Panc1 (cell line): ENCODE data around the gene SUPT3H. TPM values are rescaled to one million over a fixed set of nuclear protein-coding genes. Genes with fewer than 3 reads are reported as not detected.

Experiments used
- ATAC-seq: fragments of 200-7000 bp; cut with Tn5 transposase; 2 replicates; pipeline ENCODE4 v1.9.1; 2020; ENCODE audit warnings: mild to moderate bottlenecking, moderate library complexity
- BruUV-seq: library from RNA; stranded (reverse); fragments of 400-500 nt; replicated peaks from 2 replicates; lab custom pipeline; 2021; lab: Mats Ljungman, UMichigan
- CTCF ChIA-PET: fragments of 300-600 bp; sonication (Branson Sonifier 250); formaldehyde crosslinking; loops from one replicate; lab custom pipeline; 2022; ENCODE audit warnings: antibody characterized with exemption; lab: Charles Lee
- POLR2A ChIA-PET: fragments of 300-600 bp; sonication (Branson Sonifier 250); formaldehyde crosslinking; loops from one replicate; lab custom pipeline; 2022; ENCODE audit warnings: antibody characterized with exemption; lab: Charles Lee
- DNase-seq: peaks from one replicate; pipeline ENCODE4 v3.0.0-alpha.2; 2010; ENCODE audit warnings: low read depth, low spot score
- H3K27ac ChIP-seq: 2 replicates; pipeline ENCODE4 v1.5.1; 2011; ENCODE audit warnings: mild to moderate bottlenecking, low read length, inconsistent platforms
- H3K27me3 ChIP-seq: fragments of 200-500 bp; sonication (Bioruptor generic); 2 replicates; pipeline ENCODE4 v1.6.0; 2014; ENCODE audit warnings: low read length, inconsistent platforms; ENCODE audit not compliant: control insufficient read depth, insufficient read depth
- H3K36me3 ChIP-seq: fragments of 200-500 bp; sonication (Bioruptor generic); 2 replicates; pipeline ENCODE4 v1.5.1; 2014; ENCODE audit warnings: inconsistent platforms, mild to moderate bottlenecking, low read length, moderate library complexity; ENCODE audit not compliant: control insufficient read depth, insufficient read depth
- H3K4me1 ChIP-seq: 2 replicates; pipeline ENCODE4 v1.5.1; 2011; ENCODE audit warnings: inconsistent platforms, mild to moderate bottlenecking, low read length, moderate library complexity; ENCODE audit not compliant: control insufficient read depth, insufficient read depth
- H3K4me3 ChIP-seq, 2 experiments: 2 replicates each; pipeline ENCODE4 v1.5.1; 2011 to 2012; ENCODE audit warnings: low read depth in 2 of 2, low read length in 2 of 2, mild to moderate bottlenecking in 2 of 2, inconsistent platforms in 1 of 2, moderate library complexity in 1 of 2
- H3K9me3 ChIP-seq: fragments of 200-500 bp; sonication (Bioruptor generic); 2 replicates; pipeline ENCODE4 v1.5.1; 2014; ENCODE audit warnings: low read depth, mild to moderate bottlenecking, inconsistent platforms, low read length, moderate library complexity; ENCODE audit not compliant: control insufficient read depth, insufficient read depth
- CTCF ChIP-seq: fragments of 450-650 bp; IDR thresholded peaks from 2 replicates; pipeline ENCODE4 v1.5.1; 2017; ENCODE audit warnings: mild to moderate bottlenecking
- POLR2AphosphoS5 ChIP-seq: IDR thresholded peaks from 2 replicates; pipeline ENCODE4 v1.6.1; 2012; ENCODE audit warnings: mild to moderate bottlenecking, low read depth, low read length, moderate library complexity
- SIN3A ChIP-seq: IDR thresholded peaks from 2 replicates; pipeline ENCODE4 v1.6.1; 2012; ENCODE audit warnings: low read depth, mild to moderate bottlenecking, low read length, moderate library complexity, borderline replicate concordance; ENCODE audit not compliant: insufficient read depth
- TCF7L2 ChIP-seq: IDR thresholded peaks from 2 replicates; pipeline ENCODE4 v1.6.1; 2011; ENCODE audit warnings: mild to moderate bottlenecking, low read depth, low read length, inconsistent platforms
- in situ Hi-C: cut with HindIII; loops from 2 replicates; pipeline ENCODE4 v1.10.0; 2016; ENCODE audit warnings: low sequenced_read_pairs, low pct_unique_long_range_greater_than_20kb
- intact Hi-C: fragments of 100-400 bp; cut with micrococcal nuclease; formaldehyde crosslinking; loops from one replicate; pipeline ENCODE4 v1.10.0; 2022; ENCODE audit not compliant: unreplicated experiment
- total RNA-seq: library from RNA; stranded (reverse); gene quantifications from one replicate; pipeline ENCODE4 v1.2.1, GENCODE V29; 2021; ENCODE audit not compliant: unreplicated experiment
- TF ChIP-seq, protein P1 (sequence below), 2 experiments: IDR thresholded peaks; 2 replicates each; pipeline ENCODE4 v1.6.1; 2011 to 2012; ENCODE audit warnings: low read depth in 2 of 2, control low read depth in 1 of 2, low read length in 1 of 2, mild to moderate bottlenecking in 1 of 2, moderate library complexity in 1 of 2; ENCODE audit not compliant: insufficient read depth in 1 of 2

SUPT3H gene
- total RNA-seq, 1 experiment from 2014 or later, result 11.0 TPM

DNA sequence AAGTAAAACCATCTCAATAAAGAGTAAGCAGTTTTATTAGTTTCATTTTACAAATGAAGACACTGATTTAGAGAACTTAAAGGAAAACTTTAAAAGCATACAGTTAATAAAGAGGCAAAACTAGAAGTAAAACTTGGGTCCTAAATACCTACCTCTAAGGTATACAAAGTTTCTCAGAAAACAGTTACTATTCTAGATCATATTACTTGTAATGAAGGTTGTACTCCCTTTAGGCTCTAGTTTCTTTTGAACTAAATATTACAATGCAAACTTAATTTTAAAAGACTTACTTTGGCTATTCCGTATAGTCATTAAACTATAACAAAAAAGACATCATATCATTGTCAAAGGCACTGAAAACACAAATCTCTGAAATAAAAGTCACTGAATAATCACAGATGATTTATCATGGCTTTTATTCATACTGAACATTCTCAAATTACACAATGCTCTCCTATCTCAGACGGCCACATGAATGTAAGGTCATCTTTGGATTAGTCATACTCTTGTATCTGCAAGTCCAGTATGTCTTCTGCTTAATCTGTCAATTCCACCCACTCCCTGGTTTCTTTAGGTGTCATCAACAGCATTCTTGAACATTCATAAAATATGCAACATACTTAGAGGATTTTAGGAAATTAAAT lies 411.2 kb downstream of the SUPT3H start:
- ChIA-PET POLR2A (no interaction called here), CTCF (no interaction called here)

DNA sequence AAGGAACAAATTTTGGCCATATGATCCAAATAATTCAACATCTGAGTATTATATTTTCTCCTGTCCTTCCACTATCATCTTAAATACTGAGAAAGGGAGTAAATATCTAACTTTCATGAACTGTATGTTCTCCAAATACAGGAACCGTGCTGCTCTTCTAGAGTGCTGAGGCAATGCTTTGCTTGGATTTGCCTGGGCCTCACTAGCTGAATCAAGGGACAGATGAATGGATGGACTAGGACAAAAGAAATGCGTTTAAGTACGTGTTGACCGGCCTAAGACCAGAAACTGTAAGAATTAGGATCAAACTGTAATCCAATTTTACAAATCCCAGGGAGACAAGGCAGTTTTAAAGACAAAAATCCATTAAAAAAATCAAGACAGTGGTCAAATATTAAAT lies 412.0 kb downstream of the SUPT3H start:
- H3K4me1 ChIP-seq, result no peaks in the 10 kb centered on the region
- ChIA-PET CTCF (no interaction called here), POLR2A (no interaction called here)
- intact Hi-C loops, result no loop called here
- in situ Hi-C loops, result no loop called here
- DNase-seq (no peak), ATAC-seq (no peak)
- H3K9me3 ChIP-seq, result no peaks in the 10 kb centered on the region
- no peaks in the 10 kb centered on the region for H3K27me3 ChIP-seq
- H3K36me3 ChIP-seq, result no peaks in the 10 kb centered on the region
- no peak overlapping the region for H3K27ac ChIP-seq
- no TSS peak for BruUV-seq
- H3K4me3 ChIP-seq, result no peak overlapping the region
- TF ChIP-seq POLR2AphosphoS5 (no peak), CTCF (no peak), TCF7L2 (no peak), SIN3A (no peak)
- TF ChIP-seq, protein P1, sequence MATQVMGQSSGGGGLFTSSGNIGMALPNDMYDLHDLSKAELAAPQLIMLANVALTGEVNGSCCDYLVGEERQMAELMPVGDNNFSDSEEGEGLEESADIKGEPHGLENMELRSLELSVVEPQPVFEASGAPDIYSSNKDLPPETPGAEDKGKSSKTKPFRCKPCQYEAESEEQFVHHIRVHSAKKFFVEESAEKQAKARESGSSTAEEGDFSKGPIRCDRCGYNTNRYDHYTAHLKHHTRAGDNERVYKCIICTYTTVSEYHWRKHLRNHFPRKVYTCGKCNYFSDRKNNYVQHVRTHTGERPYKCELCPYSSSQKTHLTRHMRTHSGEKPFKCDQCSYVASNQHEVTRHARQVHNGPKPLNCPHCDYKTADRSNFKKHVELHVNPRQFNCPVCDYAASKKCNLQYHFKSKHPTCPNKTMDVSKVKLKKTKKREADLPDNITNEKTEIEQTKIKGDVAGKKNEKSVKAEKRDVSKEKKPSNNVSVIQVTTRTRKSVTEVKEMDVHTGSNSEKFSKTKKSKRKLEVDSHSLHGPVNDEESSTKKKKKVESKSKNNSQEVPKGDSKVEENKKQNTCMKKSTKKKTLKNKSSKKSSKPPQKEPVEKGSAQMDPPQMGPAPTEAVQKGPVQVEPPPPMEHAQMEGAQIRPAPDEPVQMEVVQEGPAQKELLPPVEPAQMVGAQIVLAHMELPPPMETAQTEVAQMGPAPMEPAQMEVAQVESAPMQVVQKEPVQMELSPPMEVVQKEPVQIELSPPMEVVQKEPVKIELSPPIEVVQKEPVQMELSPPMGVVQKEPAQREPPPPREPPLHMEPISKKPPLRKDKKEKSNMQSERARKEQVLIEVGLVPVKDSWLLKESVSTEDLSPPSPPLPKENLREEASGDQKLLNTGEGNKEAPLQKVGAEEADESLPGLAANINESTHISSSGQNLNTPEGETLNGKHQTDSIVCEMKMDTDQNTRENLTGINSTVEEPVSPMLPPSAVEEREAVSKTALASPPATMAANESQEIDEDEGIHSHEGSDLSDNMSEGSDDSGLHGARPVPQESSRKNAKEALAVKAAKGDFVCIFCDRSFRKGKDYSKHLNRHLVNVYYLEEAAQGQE (IDR thresholded peaks at IDR 0.05; ENCODE audit: insufficient read depth in 1 of 2, low read depth in 2 of 2, low read length in 1 of 2), result no peak

More for the DNA sequence above, 411.2 kb downstream of the SUPT3H start:
- ATAC-seq, result no peak
- H3K4me1 ChIP-seq, result no peaks in the 10 kb centered on the region
- H3K9me3 ChIP-seq, result no peaks in the 10 kb centered on the region
- H3K27ac ChIP-seq, result no peak overlapping the region
- BruUV-seq, result no TSS peak
- no peak for DNase-seq
- no peak overlapping the region for H3K4me3 ChIP-seq
- TF ChIP-seq TCF7L2 (no peak), CTCF (no peak), SIN3A (no peak), POLR2AphosphoS5 (no peak)
- TF ChIP-seq, protein P1 (IDR thresholded peaks at IDR 0.05; ENCODE audit: insufficient read depth in 1 of 2, low read depth in 2 of 2, low read length in 1 of 2), result no peak
- H3K27me3 ChIP-seq, result no peaks in the 10 kb centered on the region
- no peaks in the 10 kb centered on the region for H3K36me3 ChIP-seq
- in situ Hi-C loops, result no loop called here
- intact Hi-C loops, result no loop called here
